WTC11 (cell line): ENCODE data around the gene EEF2.

Experiments used
- MYBL2 ChIP-seq: sonication (generic); formaldehyde crosslinking; IDR thresholded peaks from 2 replicates; pipeline ENCODE4 v1.8.1; 2023; ENCODE audit warnings: mild to moderate bottlenecking, moderate library complexity, missing genetic modification reagents
- NR3C1 ChIP-seq: sonication (generic); formaldehyde crosslinking; conservative IDR thresholded peaks from 2 replicates; pipeline ENCODE4 v1.8.1; 2023; ENCODE audit warnings: low read depth, mild to moderate bottlenecking, missing genetic modification reagents
- TF ChIP-seq, protein P1 (sequence below): fragments of 200-600 bp; IDR thresholded peaks from 2 replicates; pipeline ENCODE4 v1.8.0; 2022; ENCODE audit warnings: antibody characterized with exemption
- TF ChIP-seq, protein P2 (sequence below): sonication (generic); formaldehyde crosslinking; IDR thresholded peaks from 2 replicates; pipeline ENCODE4 v1.8.1; 2022; ENCODE audit warnings: low read depth, mild to moderate bottlenecking, moderate library complexity, missing genetic modification reagents, borderline replicate concordance
- TF ChIP-seq, protein P3 (sequence below): sonication (generic); formaldehyde crosslinking; conservative IDR thresholded peaks from 2 replicates; pipeline ENCODE4 v1.8.1; 2022; ENCODE audit warnings: mild to moderate bottlenecking, missing genetic modification reagents

DNA sequence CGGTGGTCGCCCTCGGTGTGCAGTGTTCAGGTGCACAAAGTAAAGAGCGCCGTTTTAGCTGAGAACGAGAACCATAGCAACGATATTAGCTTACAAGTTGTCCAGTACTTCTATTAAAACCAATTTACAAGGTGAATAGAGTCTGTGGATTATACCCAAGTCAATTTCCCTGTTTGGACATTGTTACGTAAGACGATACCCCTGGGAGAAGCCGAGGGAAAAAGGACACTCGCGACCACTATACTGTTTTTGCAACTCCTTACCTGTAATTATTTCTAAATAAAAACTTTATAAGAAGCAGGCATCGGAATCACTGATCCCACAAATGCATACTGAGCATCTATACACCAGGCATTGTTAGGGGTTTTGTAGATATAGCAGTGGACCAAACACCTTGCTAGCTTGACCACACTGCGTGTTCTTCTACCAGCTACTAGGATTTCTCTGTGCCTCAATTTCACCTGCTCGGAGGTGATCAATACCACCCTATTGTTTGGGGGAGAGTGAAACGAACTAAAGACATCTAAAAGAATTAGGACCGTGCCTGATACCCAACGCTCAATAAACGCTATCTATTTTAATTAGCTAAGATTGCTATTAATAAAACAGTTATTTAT, 488 bp upstream of the EEF2 start:
- TF ChIP-seq NR3C1 = no peak
- TF ChIP-seq, protein P1, sequence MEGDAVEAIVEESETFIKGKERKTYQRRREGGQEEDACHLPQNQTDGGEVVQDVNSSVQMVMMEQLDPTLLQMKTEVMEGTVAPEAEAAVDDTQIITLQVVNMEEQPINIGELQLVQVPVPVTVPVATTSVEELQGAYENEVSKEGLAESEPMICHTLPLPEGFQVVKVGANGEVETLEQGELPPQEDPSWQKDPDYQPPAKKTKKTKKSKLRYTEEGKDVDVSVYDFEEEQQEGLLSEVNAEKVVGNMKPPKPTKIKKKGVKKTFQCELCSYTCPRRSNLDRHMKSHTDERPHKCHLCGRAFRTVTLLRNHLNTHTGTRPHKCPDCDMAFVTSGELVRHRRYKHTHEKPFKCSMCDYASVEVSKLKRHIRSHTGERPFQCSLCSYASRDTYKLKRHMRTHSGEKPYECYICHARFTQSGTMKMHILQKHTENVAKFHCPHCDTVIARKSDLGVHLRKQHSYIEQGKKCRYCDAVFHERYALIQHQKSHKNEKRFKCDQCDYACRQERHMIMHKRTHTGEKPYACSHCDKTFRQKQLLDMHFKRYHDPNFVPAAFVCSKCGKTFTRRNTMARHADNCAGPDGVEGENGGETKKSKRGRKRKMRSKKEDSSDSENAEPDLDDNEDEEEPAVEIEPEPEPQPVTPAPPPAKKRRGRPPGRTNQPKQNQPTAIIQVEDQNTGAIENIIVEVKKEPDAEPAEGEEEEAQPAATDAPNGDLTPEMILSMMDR = no peak
- TF ChIP-seq, protein P2, sequence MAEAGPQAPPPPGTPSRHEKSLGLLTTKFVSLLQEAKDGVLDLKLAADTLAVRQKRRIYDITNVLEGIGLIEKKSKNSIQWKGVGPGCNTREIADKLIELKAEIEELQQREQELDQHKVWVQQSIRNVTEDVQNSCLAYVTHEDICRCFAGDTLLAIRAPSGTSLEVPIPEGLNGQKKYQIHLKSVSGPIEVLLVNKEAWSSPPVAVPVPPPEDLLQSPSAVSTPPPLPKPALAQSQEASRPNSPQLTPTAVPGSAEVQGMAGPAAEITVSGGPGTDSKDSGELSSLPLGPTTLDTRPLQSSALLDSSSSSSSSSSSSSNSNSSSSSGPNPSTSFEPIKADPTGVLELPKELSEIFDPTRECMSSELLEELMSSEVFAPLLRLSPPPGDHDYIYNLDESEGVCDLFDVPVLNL (CRISPR knock-in tag) = no peak
- TF ChIP-seq MYBL2 = no peak
- TF ChIP-seq, protein P3, sequence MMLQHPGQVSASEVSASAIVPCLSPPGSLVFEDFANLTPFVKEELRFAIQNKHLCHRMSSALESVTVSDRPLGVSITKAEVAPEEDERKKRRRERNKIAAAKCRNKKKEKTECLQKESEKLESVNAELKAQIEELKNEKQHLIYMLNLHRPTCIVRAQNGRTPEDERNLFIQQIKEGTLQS (CRISPR knock-in tag) = no peak
